Psoas muscle (tissue), 8 donors: Measurements from ENCODE around the gene ZYG11B. TPM values are rescaled to one million over a fixed set of nuclear protein-coding genes. Genes with fewer than 3 reads are reported as not detected.

ENCODE experiments used
- ATAC-seq, 4 donors: fragments of 200-7000 bp; cut with Tn5 transposase; one replicate each; pipeline ENCODE4 v1.9.1; 2020; ENCODE audit warnings: moderate library complexity in 3 of 4, mild to moderate bottlenecking in 2 of 4
- DNase-seq, 2 donors: peaks; one replicate each; pipeline ENCODE4 v3.0.0-alpha.2; 2020
- H3K27ac ChIP-seq: fragments of 200-600 bp; one replicate; pipeline ENCODE4 v1.8.0; 2022
- H3K27me3 ChIP-seq, 3 donors: fragments of 200-600 bp in 1 of 3; one replicate each; pipeline versions ENCODE4 v1.6.1 to v1.8.0; 2013 to 2022; ENCODE audit warnings: low read length in 2 of 3, mild to moderate bottlenecking in 2 of 3, moderate library complexity in 1 of 3; ENCODE audit not compliant: insufficient read depth in 3 of 3
- H3K36me3 ChIP-seq, 2 donors: fragments of 200-600 bp in 1 of 2; one replicate each; pipeline versions ENCODE4 v1.6.1 to v1.8.0; 2013 to 2022; ENCODE audit warnings: low read depth in 1 of 2, mild to moderate bottlenecking in 1 of 2, moderate library complexity in 1 of 2; ENCODE audit not compliant: insufficient read depth in 1 of 2
- H3K4me1 ChIP-seq: fragments of 200-600 bp; one replicate; pipeline ENCODE4 v1.8.0; 2022
- H3K4me3 ChIP-seq: fragments of 200-600 bp; one replicate; pipeline ENCODE4 v1.8.0; 2022; ENCODE audit warnings: mild to moderate bottlenecking
- H3K9me3 ChIP-seq: fragments of 200-600 bp; one replicate; pipeline ENCODE4 v1.8.0; 2022
- WGBS, 3 donors: extraction: QIAGEN DNeasy Blood & Tissue Kit; methylation state at CpG; one replicate each; pipeline versions ENCODE4 v1.1.6 to v1.1.7; 2013; 5-methylcytosine and 5-hydroxymethylcytosine counted together
- intact Hi-C, 2 donors: fragments of 100-400 bp; cut with DNase I; formaldehyde crosslinking; loops; one replicate each; pipeline versions ENCODE4 v1.11.0 to v1.14.2; 2022
- polyA plus RNA-seq, 3 donors: library from polyadenylated mRNA; stranded (reverse); fragments of 200-250 nt; gene quantifications; one replicate each; pipeline ENCODE4 v1.2.3, GENCODE V29; 2013
- total RNA-seq, 4 donors: library from RNA; stranded (reverse); fragmentation: NEBNext Ultra II Directional in 2 of 4; extraction: Animal tissue kit (Norgen Biotek cat#: 25700) in 2 of 4; gene quantifications; one replicate each; pipeline versions ENCODE4 v1.2.1 to v1.2.4, GENCODE V29; 2021 to 2023
- TF ChIP-seq, protein P1 (sequence below): fragments of 200-600 bp; IDR thresholded peaks from one replicate; pipeline ENCODE4 v1.8.0; 2022; ENCODE audit warnings: antibody characterized with exemption
- donor health status: healthy with polysubstance abuse.
- donor health status: DM: no; HTN: no; CAD: no; lungs with moderate emphysema.
- donor health status: Bipolar disorder and iron deficiency.
- donor health status: healthy.
- donor health status: DM: yes; HTN: yes; CAD: no.
- donor health status: DM: no; HTN: no; CAD: no.
- donor health status: DM: no; HTN: no; CAD: no.
- donor health status: DM: yes; HTN: yes; CAD: no.

ZYG11B gene
- total and polyA plus RNA-seq, 7 donors: 11.4 to 152 (median 82.8) TPM

DNA sequence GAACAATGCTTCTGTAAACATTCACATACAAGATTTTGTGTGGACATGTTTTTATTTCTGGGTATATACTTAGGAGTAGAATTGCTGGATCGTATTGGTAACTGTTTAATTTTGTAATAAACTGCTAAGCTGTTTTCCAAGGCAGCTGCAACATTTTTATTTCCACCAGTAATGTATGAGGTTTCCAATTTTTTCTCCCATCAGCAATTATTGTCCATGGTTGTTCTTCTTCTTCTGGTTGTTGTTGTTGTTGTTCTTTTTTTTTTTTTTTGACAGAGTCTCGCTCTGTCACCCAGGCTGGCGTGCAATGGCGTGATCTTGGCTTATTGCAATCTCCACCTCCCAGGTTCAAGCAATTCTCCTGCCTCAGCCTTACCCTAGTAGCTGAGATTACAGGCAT is 26.9 kb downstream of the ZYG11B start:
- no peaks in the 10 kb centered on the region for H3K9me3 ChIP-seq
- TF ChIP-seq, protein P1, sequence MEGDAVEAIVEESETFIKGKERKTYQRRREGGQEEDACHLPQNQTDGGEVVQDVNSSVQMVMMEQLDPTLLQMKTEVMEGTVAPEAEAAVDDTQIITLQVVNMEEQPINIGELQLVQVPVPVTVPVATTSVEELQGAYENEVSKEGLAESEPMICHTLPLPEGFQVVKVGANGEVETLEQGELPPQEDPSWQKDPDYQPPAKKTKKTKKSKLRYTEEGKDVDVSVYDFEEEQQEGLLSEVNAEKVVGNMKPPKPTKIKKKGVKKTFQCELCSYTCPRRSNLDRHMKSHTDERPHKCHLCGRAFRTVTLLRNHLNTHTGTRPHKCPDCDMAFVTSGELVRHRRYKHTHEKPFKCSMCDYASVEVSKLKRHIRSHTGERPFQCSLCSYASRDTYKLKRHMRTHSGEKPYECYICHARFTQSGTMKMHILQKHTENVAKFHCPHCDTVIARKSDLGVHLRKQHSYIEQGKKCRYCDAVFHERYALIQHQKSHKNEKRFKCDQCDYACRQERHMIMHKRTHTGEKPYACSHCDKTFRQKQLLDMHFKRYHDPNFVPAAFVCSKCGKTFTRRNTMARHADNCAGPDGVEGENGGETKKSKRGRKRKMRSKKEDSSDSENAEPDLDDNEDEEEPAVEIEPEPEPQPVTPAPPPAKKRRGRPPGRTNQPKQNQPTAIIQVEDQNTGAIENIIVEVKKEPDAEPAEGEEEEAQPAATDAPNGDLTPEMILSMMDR: no peak
- peaks cover 0 to 15% of the 10 kb centered on the region in 2 donors for H3K36me3 ChIP-seq
- no peak overlapping the region for H3K4me3 ChIP-seq
- H3K4me1 ChIP-seq: peaks cover 19% of the 10 kb centered on the region
- DNase-seq (no peak), ATAC-seq (no peak)
- no peaks in the 10 kb centered on the region for H3K27me3 ChIP-seq
- no peak overlapping the region for H3K27ac ChIP-seq
- WGBS, 3 donors: 83 to 95% (median 86%) methylated on average over 4 of the region's 4 CpGs
- intact Hi-C loops: no loop called here

DNA sequence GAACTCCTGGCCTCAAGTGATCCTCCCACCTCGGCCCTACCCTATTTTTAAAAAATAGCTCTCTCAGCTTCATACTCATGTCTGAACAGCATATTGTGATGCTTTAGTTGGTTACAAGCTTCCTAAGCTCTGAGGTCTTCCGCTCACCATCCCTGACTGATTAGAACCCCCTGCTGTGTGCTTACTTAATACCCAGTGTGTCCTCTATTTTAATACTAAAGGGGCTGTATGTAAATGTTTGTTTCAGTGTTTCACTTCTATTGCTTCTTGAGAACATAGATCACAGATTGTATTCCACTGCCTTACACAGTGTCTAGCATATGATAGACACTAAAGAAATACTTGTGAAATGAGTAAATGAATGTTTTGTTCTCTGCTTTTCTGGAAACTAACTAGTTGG is 29.8 kb downstream of the ZYG11B start:
- intact Hi-C loops: no loop called here
- ATAC-seq: no peak
- Histone ChIP-seq H3K4me1 (peaks cover 15% of the 10 kb centered on the region), H3K9me3 (no peaks in the 10 kb centered on the region), H3K27ac (no peak overlapping the region), H3K36me3 (peaks cover 0 to 38% of the 10 kb centered on the region in 2 donors), H3K4me3 (no peak overlapping the region), H3K27me3 (no peaks in the 10 kb centered on the region)
- TF ChIP-seq, protein P1: no peak
- no peak for DNase-seq
- 94 to 99% (median 97%) methylated on average over 2 of the region's 2 CpGs for WGBS, 3 donors

DNA sequence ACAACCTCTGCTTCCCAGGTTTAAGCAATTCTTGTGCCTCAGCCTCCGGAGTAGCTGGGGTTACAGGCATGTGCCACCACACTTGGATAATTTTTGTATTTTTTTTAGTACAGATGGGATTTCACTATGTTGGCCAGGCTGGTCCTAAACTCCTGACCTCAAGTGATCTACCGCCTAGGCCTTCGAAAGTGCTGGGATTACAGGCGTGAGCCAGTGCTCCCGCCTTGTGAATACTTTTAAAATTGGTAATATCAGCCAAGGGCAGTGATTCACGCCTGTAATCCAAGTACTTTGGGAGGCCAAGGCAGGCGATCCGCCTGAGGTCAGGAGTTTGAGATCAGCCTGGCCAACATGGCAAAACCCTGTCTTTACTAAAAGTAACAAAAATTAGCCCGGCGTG is 33.7 kb downstream of the ZYG11B start:
- Histone ChIP-seq H3K4me3 (no peak overlapping the region), H3K4me1 (peaks cover 9% of the 10 kb centered on the region), H3K27ac (peak overlapping the region; percentile 53), H3K36me3 (peaks cover 0 to 51% of the 10 kb centered on the region in 2 donors), H3K9me3 (no peaks in the 10 kb centered on the region), H3K27me3 (no peaks in the 10 kb centered on the region)
- WGBS, 3 donors: 38 to 52% (median 47%) methylated on average over 10 of the region's 10 CpGs
- peak in 3 of 4 donors; percentile 64 to 91 (median 76) for ATAC-seq
- peak in 1 of 2 donors; percentile 57 for DNase-seq
- TF ChIP-seq, protein P1: no peak
- intact Hi-C loops: no loop called here

DNA sequence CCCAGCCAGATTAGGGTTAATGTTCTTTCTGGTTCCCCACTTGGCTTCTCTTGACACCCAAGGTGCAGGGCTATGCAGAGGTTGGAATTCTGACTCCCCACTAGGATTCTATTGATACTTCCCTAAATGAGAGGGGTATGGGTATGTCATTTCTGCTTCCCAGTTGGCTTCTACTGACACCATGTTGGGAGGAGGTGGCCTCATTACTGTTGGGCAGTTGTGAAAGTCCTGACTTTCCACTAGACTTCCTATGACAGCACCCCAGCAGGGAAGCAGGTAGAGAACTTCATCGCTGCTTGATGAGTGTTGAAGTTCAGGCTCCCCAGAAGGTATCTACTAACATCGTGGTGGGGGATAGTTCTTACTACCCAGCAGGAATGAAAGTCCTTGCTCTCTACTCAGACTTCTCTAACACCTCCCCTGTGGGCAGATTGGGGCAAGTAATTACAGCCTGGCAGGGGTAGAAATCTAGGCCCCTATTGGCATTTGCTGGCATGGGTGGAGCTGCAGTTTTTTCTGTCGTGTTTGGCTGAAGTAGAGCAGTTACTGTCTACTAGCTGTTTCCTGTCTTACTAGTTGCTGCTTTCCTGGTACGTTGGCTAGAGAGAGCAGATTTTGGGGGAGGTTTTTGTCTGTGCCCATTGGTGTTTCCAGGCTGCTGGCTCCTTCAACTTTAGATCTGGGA is 41.5 kb downstream of the ZYG11B start:
- Histone ChIP-seq H3K9me3 (no peaks in the 10 kb centered on the region), H3K36me3 (peaks cover 2 to 20% of the 10 kb centered on the region in 2 donors), H3K27me3 (no peaks in the 10 kb centered on the region), H3K4me1 (peaks cover 36% of the 10 kb centered on the region), H3K27ac (peak overlapping the region; percentile 23), H3K4me3 (no peak overlapping the region)
- DNase-seq: no peak
- 42 to 58% (median 49%) methylated on average over 4 of the region's 4 CpGs for WGBS, 3 donors
- ATAC-seq: no peak
- TF ChIP-seq, protein P1: no peak
- intact Hi-C loops: no loop called here
